Endothelial cell of umbilical vein (primary cell): ENCODE data around the gene PRDX4. TPM values are rescaled to one million over a fixed set of nuclear protein-coding genes. Genes with fewer than 3 reads are reported as not detected.

Experiments
- BruUV-seq: library from RNA; stranded (reverse); fragments of 400-500 nt; replicated peaks from 2 replicates; lab custom pipeline; 2021; lab: Mats Ljungman, UMichigan
- CTCF ChIA-PET: fragments of 300-600, 350-600 bp; sonication (Branson Sonifier 250); formaldehyde crosslinking; loops from one replicate; lab custom pipeline; 2021; ENCODE audit warnings: antibody characterized with exemption, inconsistent platforms; lab: Charles Lee
- POLR2A ChIA-PET: fragments of 300-600, 350-600 bp; sonication (Branson Sonifier 250); formaldehyde crosslinking; loops from one replicate; lab custom pipeline; 2021; ENCODE audit warnings: antibody characterized with exemption, inconsistent platforms; lab: Charles Lee
- DNase-seq: peaks from one replicate; pipeline ENCODE4 v3.0.0-alpha.2; 2011; ENCODE audit warnings: low read depth, low spot score
- FAIRE-seq: peaks from 2 replicates; lab custom pipeline; 2011; peaks lifted over from hg19 to GRCh38; lab: Jason Lieb, UNC
- H2AFZ ChIP-seq: 2 replicates; pipeline ENCODE4 v1.6.0; 2012; ENCODE audit warnings: low read depth, low read length, control low read depth, inconsistent platforms
- H3K27ac ChIP-seq: 2 replicates; pipeline ENCODE4 v1.5.1; 2011; ENCODE audit warnings: low read depth, mild to moderate bottlenecking, control low read depth, low read length, moderate library complexity; ENCODE audit not compliant: insufficient read depth
- H3K27me3 ChIP-seq, 2 experiments: 2 replicates each; pipeline versions ENCODE4 v1.6.0 to v1.6.1; 2011; ENCODE audit warnings: low read length in 2 of 2, mixed read lengths in 1 of 2; ENCODE audit not compliant: control insufficient read depth in 2 of 2, insufficient read depth in 2 of 2
- H3K36me3 ChIP-seq, 2 experiments: 2 replicates in 1 of 2; 3 replicates in 1 of 2; pipeline ENCODE4 v1.5.1; 2011; ENCODE audit warnings: low read length in 2 of 2, mild to moderate bottlenecking in 1 of 2, moderate library complexity in 1 of 2; ENCODE audit not compliant: control insufficient read depth in 2 of 2, insufficient read depth in 2 of 2; ENCODE audit errors: extremely low read depth in 1 of 2
- H3K4me1 ChIP-seq: 3 replicates; pipeline ENCODE4 v1.5.1; 2011; ENCODE audit warnings: mild to moderate bottlenecking, low read length; ENCODE audit not compliant: control insufficient read depth, insufficient read depth; ENCODE audit errors: extremely low read depth
- H3K4me2 ChIP-seq: 2 replicates; pipeline ENCODE4 v1.6.1; 2011; ENCODE audit warnings: low read length, control low read depth, mixed read lengths; ENCODE audit not compliant: insufficient read depth
- H3K4me3 ChIP-seq, 3 experiments: fragments of 200-600 bp in 1 of 3; sonication (generic), shearing (Covaris generic) in 1 of 3; replicated peaks in 1 of 3; 2 replicates each; pipeline ENCODE4 v1.5.1; 2011 to 2016; ENCODE audit warnings: control low read depth in 3 of 3, low read length in 3 of 3, mild to moderate bottlenecking in 2 of 3, inconsistent platforms in 1 of 3, low read depth in 1 of 3, moderate library complexity in 1 of 3; ENCODE audit not compliant: insufficient read depth in 1 of 3
- H3K79me2 ChIP-seq: 2 replicates; pipeline ENCODE4 v1.6.0; 2012; ENCODE audit warnings: low read length, inconsistent platforms; ENCODE audit not compliant: control insufficient read depth, insufficient read depth
- H3K9ac ChIP-seq: replicated peaks from 2 replicates; pipeline ENCODE3; 2011; ENCODE audit warnings: low read length, control low read depth; ENCODE audit not compliant: insufficient read depth; ENCODE audit errors: extremely low read depth
- H3K9me1 ChIP-seq: replicated peaks from 3 replicates; pipeline ENCODE4 v1.6.0; 2011; ENCODE audit warnings: mild to moderate bottlenecking, low read length; ENCODE audit not compliant: control insufficient read depth, insufficient read depth; ENCODE audit errors: extremely low read depth
- H3K9me3 ChIP-seq: replicated peaks from 2 replicates; pipeline ENCODE4 v1.5.1; 2012; ENCODE audit warnings: low read length, inconsistent platforms; ENCODE audit not compliant: control insufficient read depth, insufficient read depth
- H4K20me1 ChIP-seq: replicated peaks from 2 replicates; pipeline ENCODE3; 2011; ENCODE audit warnings: mild to moderate bottlenecking, low read length; ENCODE audit not compliant: control insufficient read depth, insufficient read depth; ENCODE audit errors: extremely low read depth
- CTCF ChIP-seq, 2 donors: IDR thresholded peaks; 1 replicate in 1 of 2; 2 replicates in 1 of 2; pipeline ENCODE4 v1.5.1; 2011; ENCODE audit warnings: low read length in 2 of 2, mild to moderate bottlenecking in 2 of 2, moderate library complexity in 2 of 2, control low read depth in 1 of 2, inconsistent platforms in 1 of 2, low read depth in 1 of 2; ENCODE audit not compliant: insufficient read depth in 1 of 2; ENCODE audit errors: extremely low read depth in 1 of 2
- EZH2 ChIP-seq: IDR thresholded peaks from 2 replicates; pipeline ENCODE4 v1.6.1; 2012; ENCODE audit warnings: borderline replicate concordance, low read depth, mild to moderate bottlenecking, moderate library complexity, low read length, inconsistent platforms; ENCODE audit not compliant: severe bottlenecking
- FOS ChIP-seq: IDR thresholded peaks from 2 replicates; pipeline ENCODE4 v1.6.1; 2011; ENCODE audit warnings: mild to moderate bottlenecking, low read length, moderate library complexity, borderline replicate concordance; ENCODE audit not compliant: insufficient read depth
- GATA2 ChIP-seq: IDR thresholded peaks from 2 replicates; pipeline ENCODE4 v1.7.0; 2011; ENCODE audit warnings: low read depth, mild to moderate bottlenecking, moderate library complexity, mixed read lengths, low read length; ENCODE audit not compliant: insufficient read length, insufficient read depth
- JUN ChIP-seq: IDR thresholded peaks from 2 replicates; pipeline ENCODE4 v1.6.1; 2011; ENCODE audit warnings: borderline replicate concordance, low read depth; ENCODE audit not compliant: insufficient read length, insufficient read depth
- MYC ChIP-seq: IDR thresholded peaks from one replicate; pipeline ENCODE4 v1.6.1; 2011; ENCODE audit warnings: mild to moderate bottlenecking, low read depth, low read length
- POLR2A ChIP-seq: IDR thresholded peaks from 2 replicates; pipeline ENCODE4 v1.6.1; 2012; ENCODE audit warnings: low read depth, mild to moderate bottlenecking, control low read depth, low read length
- POLR2AphosphoS5 ChIP-seq: IDR thresholded peaks from 2 replicates; pipeline ENCODE4 v1.6.1; 2012; ENCODE audit warnings: low read depth, mild to moderate bottlenecking, control low read depth, low read length, moderate library complexity; ENCODE audit not compliant: insufficient read depth
- dilution Hi-C: fragments of 300-500 bp; cut with MboI; formaldehyde crosslinking; loops from one replicate; pipeline ENCODE4 v1.15.0; 2019; ENCODE audit warnings: low sequenced_read_pairs; ENCODE audit not compliant: extremely low pct_ligation_motif_present
- intact Hi-C: fragments of 100-400 bp; cut with micrococcal nuclease; formaldehyde crosslinking; loops from one replicate; pipeline ENCODE4 v1.10.0; 2022
- polyA plus RNA-seq, 4 experiments: library from polyadenylated mRNA; depleted of rRNA in 3 of 4; stranded (reverse) in 3 of 4; unstranded in 1 of 4; fragments of >200 nt; gene quantifications; 2 replicates each; pipeline versions ENCODE4 v1.2.1 to v1.2.3, GENCODE V29; 2011 to 2012; ENCODE audit warnings: missing spikeins in 1 of 4
- total RNA-seq: library from RNA; stranded (reverse); gene quantifications from 2 replicates; pipeline ENCODE4 v1.2.3, GENCODE V29; 2021
- TF ChIP-seq, protein P1 (sequence below): IDR thresholded peaks from 2 replicates; pipeline ENCODE4 v1.6.1; 2011; ENCODE audit not compliant: insufficient read depth, insufficient read length

Gene PRDX4
- total and polyA plus RNA-seq, 2 donors (not counting 3 experiments of a cell fraction or from before 2014, with no cell fraction given), result 144 to 145 TPM

GRCh38 chrX:23637187-23637586 is 30.1 kb upstream of the PRDX4 start:
- TF ChIP-seq POLR2AphosphoS5, result no peak
- no peak for TF ChIP-seq GATA2
- TF ChIP-seq POLR2A, result no peak
- TF ChIP-seq JUN, result no peak
- TF ChIP-seq, protein P1, sequence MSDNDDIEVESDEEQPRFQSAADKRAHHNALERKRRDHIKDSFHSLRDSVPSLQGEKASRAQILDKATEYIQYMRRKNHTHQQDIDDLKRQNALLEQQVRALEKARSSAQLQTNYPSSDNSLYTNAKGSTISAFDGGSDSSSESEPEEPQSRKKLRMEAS, result no peak
- FAIRE-seq (no peak), DNase-seq (no peak)
- POLR2A ChIA-PET, result no interaction called here
- Histone ChIP-seq H3K36me3 (no peaks in the 10 kb centered on the region), H3K4me1 (no peaks in the 10 kb centered on the region), H3K4me2 (no peak overlapping the region), H3K9me3 (no peaks in the 10 kb centered on the region), H3K27me3 (no peaks in the 10 kb centered on the region), H3K4me3 (no peak overlapping the region), H3K79me2 (no peaks in the 10 kb centered on the region), H3K9ac (no peak overlapping the region), H4K20me1 (no peaks in the 10 kb centered on the region), H3K27ac (no peak overlapping the region), H2AFZ (no peak overlapping the region), H3K9me1 (no peaks in the 10 kb centered on the region)
- no TSS peak for BruUV-seq
- intact Hi-C loops, result no loop called here
- dilution Hi-C loops, result no loop called here
- CTCF ChIA-PET, result no interaction called here

- H3K9ac ChIP-seq, result no peak overlapping the region
- DNase-seq (no peak), FAIRE-seq (no peak)
- no peaks in the 10 kb centered on the region for H3K27me3 ChIP-seq
- ChIA-PET CTCF (no interaction called here), POLR2A (no interaction called here)
- H3K79me2 ChIP-seq, result no peaks in the 10 kb centered on the region
- H3K4me1 ChIP-seq, result no peaks in the 10 kb centered on the region
- no peaks in the 10 kb centered on the region for H4K20me1 ChIP-seq
- TF ChIP-seq JUN (no peak), GATA2 (no peak), POLR2A (no peak), POLR2AphosphoS5 (no peak), FOS (no peak), EZH2 (no peak), CTCF (IDR thresholded peaks at IDR 0.05; ENCODE audit: extremely low read depth in 1 of 2, insufficient read depth in 1 of 2, low read depth in 1 of 2, low read length in 2 of 2) (no peak), MYC (no peak)
- TF ChIP-seq, protein P1, result no peak
- no peak overlapping the region for H2AFZ ChIP-seq
- dilution Hi-C loops, result no loop called here
- H3K4me2 ChIP-seq, result no peak overlapping the region
- no peaks in the 10 kb centered on the region for H3K36me3 ChIP-seq
- H3K9me1 ChIP-seq, result no peaks in the 10 kb centered on the region
- BruUV-seq, result no TSS peak
- H3K4me3 ChIP-seq, result no peak overlapping the region
- H3K27ac ChIP-seq, result no peak overlapping the region
- no peaks in the 10 kb centered on the region for H3K9me3 ChIP-seq
- intact Hi-C loops, result no loop called here
These were observed 24.3 kb upstream of the PRDX4 start for GRCh38 chrX:23643020-23643419.
